HG02840 (cell line): ENCODE measurements around the gene KCNIP4.

Source experiments
- ATAC-seq: cut with Tn5 transposase; IDR thresholded peaks from one replicate; pipeline ENCODE4 v1.9.1; 2021; ENCODE audit warnings: mild to moderate bottlenecking, moderate library complexity, moderate number of reproducible peaks; ENCODE audit not compliant: unreplicated experiment, low FRiP score

Gene KCNIP4

GRCh38 chr4:21709761-21710160 lies 238.8 kb downstream of the KCNIP4 start:
- ATAC-seq, result no peak

GRCh38 chr4:21709031-21709430 lies 239.5 kb downstream of the KCNIP4 start:
- ATAC-seq, result no peak

- ATAC-seq, result no peak
These were observed 249.1 kb downstream of the KCNIP4 start for GRCh38 chr4:21699446-21699845.

- ATAC-seq, result no peak
These were observed 251.0 kb downstream of the KCNIP4 start for GRCh38 chr4:21697583-21697982.

- no peak for ATAC-seq
These were observed 253.4 kb downstream of the KCNIP4 start for GRCh38 chr4:21695141-21695540.

- no peak for ATAC-seq
These were observed 256.3 kb downstream of the KCNIP4 start for GRCh38 chr4:21692241-21692640.

- ATAC-seq, result no peak
These were observed 259.8 kb downstream of the KCNIP4 start for GRCh38 chr4:21688596-21689265.

- ATAC-seq, result no peak
These were observed 262.7 kb downstream of the KCNIP4 start for GRCh38 chr4:21685911-21686310.

GRCh38 chr4:21680326-21680898 lies 268.2 kb downstream of the KCNIP4 start:
- no peak for ATAC-seq

GRCh38 chr4:21678711-21679110 lies 269.9 kb downstream of the KCNIP4 start:
- ATAC-seq, result no peak

GRCh38 chr4:21677173-21677572 lies 271.4 kb downstream of the KCNIP4 start:
- ATAC-seq, result no peak

- ATAC-seq, result no peak
These were observed 284.2 kb downstream of the KCNIP4 start for GRCh38 chr4:21664355-21664754.

- ATAC-seq, result no peak
These were observed 291.7 kb downstream of the KCNIP4 start for GRCh38 chr4:21656832-21657231.

- no peak for ATAC-seq
These were observed 293.5 kb downstream of the KCNIP4 start for GRCh38 chr4:21655031-21655430.

GRCh38 chr4:21652508-21653231 lies 295.9 kb downstream of the KCNIP4 start:
- no peak for ATAC-seq

GRCh38 chr4:21649391-21650090 lies 299.0 kb downstream of the KCNIP4 start:
- ATAC-seq, result no peak

GRCh38 chr4:21645776-21646175 lies 302.8 kb downstream of the KCNIP4 start:
- ATAC-seq, result no peak

- ATAC-seq, result no peak
These were observed 306.9 kb downstream of the KCNIP4 start for GRCh38 chr4:21641696-21642095.

GRCh38 chr4:21638171-21638725 lies 310.3 kb downstream of the KCNIP4 start:
- ATAC-seq, result no peak

GRCh38 chr4:21628916-21629610 lies 319.5 kb downstream of the KCNIP4 start:
- no peak for ATAC-seq
